ENCODE measurements around the gene APOL3.

- TF ChIP-seq CTCF (IDR thresholded peaks at IDR 0.05; ENCODE audit: extremely low read depth in 1 of 2, insufficient read depth in 1 of 2, low read depth in 1 of 2, low read length in 2 of 2) (no peak), POLR2AphosphoS5 (IDR thresholded peaks at IDR 0.05; ENCODE audit: insufficient read depth, low read depth, low read length) (no peak), POLR2A (IDR thresholded peaks at IDR 0.05; ENCODE audit: low read depth, low read length) (no peak), GATA2 (IDR thresholded peaks at IDR 0.05; ENCODE audit: insufficient read depth, insufficient read length, low read depth, low read length) (no peak), EZH2 (IDR thresholded peaks at IDR 0.05; ENCODE audit: borderline replicate concordance, low read depth, low read length, severe bottlenecking) (no peak), FOS (IDR thresholded peaks at IDR 0.05; ENCODE audit: borderline replicate concordance, insufficient read depth, low read length) (no peak), MYC (IDR thresholded peaks at IDR 0.05; ENCODE audit: low read depth, low read length) (no peak), JUN (IDR thresholded peaks at IDR 0.05; ENCODE audit: borderline replicate concordance, insufficient read depth, insufficient read length, low read depth) (no peak)
Observed at GRCh38 chr22:36134182-36134581, 26.4 kb downstream of the APOL3 start.

All from endothelial cell of umbilical vein (primary cell).